Measurements from ENCODE around the gene GAS2.

Gene GAS2

GRCh38 chr11:22792497-22792896 is 126.1 kb downstream of the GAS2 start:
- DNase-seq: no peak

DNA sequence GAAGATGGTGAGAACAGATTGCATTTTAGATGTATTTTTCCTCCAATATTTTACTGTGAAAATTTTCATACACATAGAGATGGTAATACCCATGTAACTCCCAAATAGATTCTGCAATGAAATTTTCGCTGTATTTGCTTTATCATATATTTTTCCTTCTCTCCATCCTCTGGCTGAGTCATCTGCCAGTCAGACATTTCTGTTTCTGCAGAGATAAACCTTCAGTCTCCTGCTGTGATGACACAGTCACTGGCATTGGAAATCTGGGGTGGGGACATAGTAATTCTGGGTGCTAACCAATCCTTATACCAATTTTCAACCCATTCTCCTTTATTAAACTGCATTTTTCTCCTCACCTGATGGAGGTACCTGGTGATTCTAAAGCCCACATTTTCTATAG is 129.5 kb downstream of the GAS2 start:
- DNase-seq: no peak

DNA sequence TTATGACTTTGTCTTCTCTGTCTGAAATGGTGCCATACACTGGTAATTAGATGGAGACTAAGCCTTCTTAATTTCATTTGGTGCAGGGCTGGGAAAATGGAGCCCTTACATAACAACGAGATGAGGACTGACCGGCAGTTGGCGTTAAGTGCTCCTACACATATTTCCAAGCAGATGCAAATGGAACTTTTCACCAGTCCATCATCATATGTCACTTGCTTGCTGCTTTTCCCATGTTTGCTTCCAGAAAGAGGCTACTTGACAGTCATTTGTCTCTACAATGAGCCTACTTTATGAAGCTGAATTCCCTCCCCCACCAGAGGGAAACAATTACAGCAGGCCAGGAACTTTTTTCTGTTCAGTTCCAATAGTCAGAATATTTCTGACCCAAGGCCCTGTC is 130.6 kb downstream of the GAS2 start:
- no peak for DNase-seq

GRCh38 chr11:22798901-22799300 is 132.5 kb downstream of the GAS2 start:
- DNase-seq: no peak

GRCh38 chr11:22800482-22800881 is 134.1 kb downstream of the GAS2 start:
- no peak for DNase-seq

GRCh38 chr11:22802861-22803260 is 136.4 kb downstream of the GAS2 start:
- DNase-seq: no peak

- DNase-seq: no peak
Observed at GRCh38 chr11:22807391-22807790, 141.0 kb downstream of the GAS2 start.

GRCh38 chr11:22807855-22808570 is 141.6 kb downstream of the GAS2 start:
- DNase-seq: no peak

DNA sequence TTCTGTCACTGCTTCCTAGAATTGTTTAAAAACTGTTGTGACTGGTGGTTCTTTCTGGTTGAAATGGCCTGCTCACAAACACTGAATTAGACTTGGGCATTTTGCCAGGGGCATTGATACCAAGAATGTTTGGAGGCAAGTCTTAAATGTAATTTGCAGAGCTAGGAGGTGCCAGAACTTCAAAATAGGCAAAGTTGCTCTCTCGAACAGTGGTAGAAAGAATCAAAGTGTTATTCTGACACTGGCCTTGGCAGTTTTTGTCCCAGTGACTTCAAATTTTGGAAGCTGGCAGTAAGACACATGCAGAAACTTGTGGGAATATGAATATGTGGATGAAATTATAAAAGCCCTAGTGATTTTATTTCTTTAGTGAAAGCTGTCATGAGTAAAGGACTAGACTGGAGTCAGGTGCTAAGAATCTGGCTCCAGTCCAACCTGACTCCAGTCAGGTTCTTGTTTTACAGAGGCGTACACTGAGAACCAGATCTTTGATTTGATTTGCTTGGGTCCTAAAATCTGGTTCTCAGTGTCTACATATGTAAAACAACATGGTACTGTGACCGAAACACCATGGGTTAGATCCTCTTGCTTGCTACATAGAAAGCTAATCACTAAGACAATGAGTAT is 142.3 kb downstream of the GAS2 start:
- no peak for DNase-seq

- no peak for DNase-seq
Observed at GRCh38 chr11:22809893-22810292, 143.5 kb downstream of the GAS2 start.

GRCh38 chr11:22822203-22822602 is 155.8 kb downstream of the GAS2 start:
- DNase-seq: no peak

DNA sequence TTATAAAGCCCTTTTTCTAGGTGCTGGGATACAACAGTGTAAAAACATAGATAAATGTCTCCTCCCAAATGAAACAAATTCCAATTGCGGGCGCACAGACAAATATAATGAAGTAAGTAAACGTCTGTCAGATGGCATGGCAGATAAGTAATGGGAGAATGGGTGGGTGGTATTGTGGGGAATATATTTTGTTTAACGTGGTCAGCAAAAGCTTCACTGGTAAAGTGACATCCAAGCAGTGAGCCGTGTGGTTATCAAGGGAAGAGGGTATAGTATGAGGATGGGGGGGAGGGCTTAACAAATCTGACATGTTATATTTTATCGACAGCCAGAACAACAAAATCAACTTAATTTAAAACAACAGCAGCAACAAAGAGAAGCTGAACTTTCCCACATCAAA is 162.0 kb downstream of the GAS2 start:
- DNase-seq: no peak

DNA sequence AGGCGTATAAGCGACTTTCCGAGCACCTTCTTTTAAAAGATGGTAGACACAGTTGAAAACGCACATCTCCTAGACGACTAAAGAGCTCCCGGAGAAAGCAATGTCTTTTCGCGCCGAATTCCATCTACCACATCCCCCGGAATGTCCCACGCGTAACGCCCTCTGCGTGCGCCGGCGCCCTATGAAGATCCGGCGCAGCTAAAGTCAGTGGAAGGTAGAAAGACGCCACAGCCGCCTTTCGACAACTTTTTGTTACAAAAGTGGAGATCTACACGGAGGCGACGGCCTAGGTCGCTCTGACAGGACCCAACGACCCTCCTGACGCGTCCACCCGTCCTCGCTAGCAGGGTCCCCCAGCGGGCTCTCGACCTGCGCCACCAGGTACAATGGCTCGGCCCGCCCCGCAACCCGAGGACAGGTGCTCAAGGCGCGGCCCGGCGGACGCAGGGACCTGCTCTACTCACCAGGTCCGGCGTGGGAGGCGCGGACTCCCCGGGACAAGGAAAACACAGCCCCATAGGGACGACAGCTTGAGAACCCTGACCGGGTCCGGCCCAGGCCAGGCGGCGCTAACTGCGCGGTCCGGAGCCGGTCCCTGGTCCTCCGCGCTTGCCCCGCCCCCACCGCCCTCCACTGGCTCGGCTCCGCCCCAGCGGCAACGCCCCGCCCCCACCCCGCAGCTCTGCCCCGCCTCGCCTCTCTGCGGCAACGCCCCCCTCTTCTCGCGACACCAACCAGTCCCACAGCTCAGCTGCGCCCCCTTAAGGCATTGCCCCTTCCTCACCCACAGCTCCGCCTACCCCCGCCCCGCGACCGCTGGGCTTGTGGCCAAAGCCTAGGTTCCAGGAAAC is 163.0 kb downstream of the GAS2 start, which contains the start of gene SVIP:
Gene SVIP, minus strand, starts transcription at position 571 of the 851 bp plus-strand sequence. Its CDS starts 53 bp downstream, at position 518.
- DNase-seq: peak; percentile 94

DNA sequence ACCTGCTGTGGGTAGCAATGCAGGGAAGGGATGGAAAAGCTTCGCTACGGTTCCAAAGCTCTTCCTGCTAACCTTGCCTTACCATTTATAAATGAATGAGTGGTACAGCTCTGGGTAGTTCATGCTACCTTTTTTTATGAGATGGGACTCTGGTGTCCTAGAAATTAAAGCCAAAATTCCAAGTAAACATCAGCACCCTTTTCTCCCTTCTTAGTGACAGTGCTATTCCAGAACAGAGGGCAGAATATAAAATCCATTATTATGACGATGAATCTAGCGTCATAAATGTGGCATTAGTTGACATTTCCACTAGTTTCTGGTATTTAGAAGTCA is 163.6 kb downstream of the GAS2 start:
- DNase-seq: no peak

- DNase-seq: no peak
Observed at GRCh38 chr11:22832315-22833015, 166.1 kb downstream of the GAS2 start.

- DNase-seq: no peak
Observed at GRCh38 chr11:22846726-22847125, 180.3 kb downstream of the GAS2 start.

- DNase-seq: no peak
Observed at GRCh38 chr11:22851477-22851876, 185.1 kb downstream of the GAS2 start.

DNA sequence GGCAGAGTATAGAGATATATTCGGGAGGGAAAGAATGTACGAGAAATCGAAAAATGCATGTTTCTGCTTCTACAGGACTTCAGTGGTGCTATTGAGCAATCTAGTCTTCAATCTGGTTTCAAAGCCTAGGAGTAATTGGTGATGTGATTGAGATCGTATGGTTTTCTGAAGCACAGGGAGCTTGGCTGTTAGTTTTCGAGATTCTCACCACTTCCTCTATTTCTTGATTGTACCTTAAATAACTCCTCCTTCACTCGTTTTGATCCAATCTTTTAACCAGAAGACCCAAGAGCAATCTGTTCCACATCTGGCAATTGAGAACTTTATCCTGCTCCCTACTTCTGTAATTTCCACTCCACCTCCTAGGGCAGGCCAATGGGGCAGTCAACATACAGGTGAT is 193.3 kb downstream of the GAS2 start:
- no peak for DNase-seq

- DNase-seq: no peak
Observed at GRCh38 chr11:22860241-22860640, 193.8 kb downstream of the GAS2 start, which contains the start of gene CCDC179. Gene CCDC179 (minus strand): TSS chr11:22860474. CDS start chr11:22860421, 53 bp downstream.

Data from activated T-cell treated with anti-CD3 and anti-CD28 coated beads, Interleukin-2, amount 50 U/mL, for 1 hour (primary cell).